ENCODE results near the gene FDXACB1.
"Not testable (repeated sequence)": the region's sequence is repeated elsewhere in the genome, so short reads cannot be mapped to it uniquely, and the experiment has no call there.

Gene FDXACB1

DNA sequence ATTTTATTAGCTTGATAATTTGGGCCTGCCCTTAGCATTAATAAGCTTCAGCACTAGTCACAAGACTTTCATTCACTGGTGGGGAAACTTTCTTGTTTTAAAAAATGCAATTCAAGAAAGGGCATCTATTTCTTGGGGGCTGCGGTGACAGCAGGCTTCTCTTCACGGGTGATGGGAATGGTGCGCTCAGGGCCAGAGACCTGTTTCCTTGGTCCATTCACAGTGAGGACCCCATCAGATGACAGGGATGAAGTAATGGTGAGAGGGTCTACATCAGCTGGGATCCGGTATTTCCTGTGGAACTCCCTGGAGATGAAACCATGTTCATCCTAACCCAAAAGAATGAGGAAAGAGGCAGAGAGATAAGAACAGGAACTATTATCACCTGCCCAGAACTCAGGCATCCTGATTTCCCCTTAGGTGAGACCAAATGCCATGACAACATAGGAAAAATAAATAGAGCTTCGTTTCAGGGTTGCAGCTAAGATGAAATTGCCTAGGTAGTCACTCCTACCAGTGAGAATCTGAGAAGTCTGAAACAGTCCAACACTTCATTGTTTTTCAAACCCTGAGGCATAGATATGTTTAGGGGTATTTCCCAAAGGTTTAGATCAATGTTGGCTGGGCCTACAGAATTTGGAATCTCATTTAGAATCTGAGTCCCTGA is 29.8 kb upstream of the FDXACB1 start:
- DNase-seq, result no peak

DNA sequence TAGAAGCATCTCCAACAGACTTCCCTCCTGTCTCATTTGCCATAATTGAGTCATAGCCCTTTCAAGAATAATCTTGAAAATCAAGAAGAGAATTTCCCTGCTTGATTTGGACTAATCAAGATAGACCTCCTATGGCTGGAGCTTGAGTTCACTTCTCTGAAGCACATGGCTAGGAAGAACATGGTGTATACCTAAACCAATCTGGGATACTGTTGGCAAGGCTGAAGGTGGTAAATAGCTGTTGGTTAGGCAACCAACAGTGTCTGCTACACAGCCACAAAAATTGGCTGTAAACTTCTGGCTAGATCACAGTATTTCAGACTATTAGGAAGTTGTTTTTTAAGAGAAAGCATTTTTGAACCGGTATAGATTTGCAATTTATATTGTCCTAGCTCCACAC is 27.7 kb upstream of the FDXACB1 start:
- DNase-seq, result no peak

DNA sequence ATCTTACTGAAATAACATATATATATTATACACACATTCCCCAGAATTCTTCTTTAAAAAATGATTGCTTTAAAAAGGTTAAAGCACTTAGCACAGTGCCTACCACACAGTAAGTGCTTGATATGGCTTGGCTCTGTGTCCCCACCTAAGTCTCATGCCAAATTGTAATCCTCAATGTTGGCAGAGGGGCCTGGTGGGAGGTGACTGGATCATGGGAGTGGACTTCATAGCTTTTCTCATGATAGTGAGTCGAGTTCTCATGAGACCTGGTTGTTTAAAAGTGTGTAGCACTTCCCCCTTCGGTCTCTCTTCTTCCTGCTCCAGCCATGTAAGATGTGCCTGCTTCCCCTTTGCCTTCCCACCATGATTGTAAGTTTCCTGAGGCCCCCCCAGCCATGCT is 26.4 kb upstream of the FDXACB1 start:
- DNase-seq, result no peak

DNA sequence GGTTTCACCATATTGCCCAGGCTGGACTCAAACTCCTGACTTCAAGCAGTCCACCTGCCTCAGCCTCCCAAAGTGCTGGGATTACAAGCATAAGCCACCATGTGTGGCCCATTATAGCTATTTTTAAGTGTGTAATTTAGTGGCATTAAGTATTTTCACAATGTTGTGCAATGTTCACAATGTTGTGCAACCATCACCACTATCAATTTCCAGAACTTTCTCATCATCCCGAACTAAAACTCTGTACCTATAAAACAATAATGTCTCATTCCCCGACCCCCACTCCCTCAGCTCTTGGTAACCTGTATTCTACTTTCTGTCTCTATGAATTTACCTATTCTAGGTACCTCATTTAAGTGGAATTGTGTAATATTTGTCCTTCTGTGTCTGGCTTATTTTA is 7.9 kb upstream of the FDXACB1 start:
- DNase-seq, result no peak

- no peak for DNase-seq
Observed at GRCh38 chr11:111886032-111886431, 7.1 kb upstream of the FDXACB1 start.

DNA sequence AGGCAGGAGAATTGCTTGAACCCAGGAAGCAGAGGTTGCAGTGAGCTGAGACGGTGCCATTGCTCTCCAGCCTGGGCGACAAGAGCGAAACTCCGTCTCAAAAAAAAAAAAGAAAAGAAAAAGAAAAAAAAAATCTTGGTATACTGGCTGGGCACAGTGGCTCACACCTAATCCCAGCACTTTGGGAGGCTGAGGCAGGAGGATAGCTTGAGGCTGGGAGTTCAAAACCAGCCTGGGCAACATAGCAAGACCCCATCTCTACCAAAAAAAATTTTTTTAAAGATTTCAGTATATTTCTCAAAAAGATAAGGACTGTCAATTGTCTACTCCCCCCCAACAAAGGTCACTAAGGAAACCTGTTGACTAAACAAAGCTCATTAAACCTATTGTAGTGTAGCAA is 6.1 kb upstream of the FDXACB1 start:
- DNase-seq, result not testable (repeated sequence)

DNA sequence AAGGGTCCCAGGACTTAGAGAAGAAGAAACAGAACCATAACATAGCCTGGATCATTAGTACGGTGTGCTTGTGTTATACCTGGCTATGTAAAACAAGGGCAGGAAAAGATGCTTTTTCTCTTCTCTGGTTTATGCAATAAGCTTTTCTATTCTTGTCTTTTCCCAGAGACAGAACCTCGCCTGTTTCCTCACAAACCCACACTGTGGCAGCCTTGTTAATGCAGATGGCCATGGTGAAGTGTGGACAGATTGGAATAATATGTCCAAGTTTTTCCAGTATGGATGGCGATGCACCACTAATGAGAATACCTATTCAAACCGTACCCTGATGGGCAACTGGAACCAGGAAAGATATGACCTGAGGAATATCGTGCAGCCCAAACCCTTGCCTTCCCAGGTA is 3.2 kb upstream of the FDXACB1 start:
- DNase-seq, result no peak

DNA sequence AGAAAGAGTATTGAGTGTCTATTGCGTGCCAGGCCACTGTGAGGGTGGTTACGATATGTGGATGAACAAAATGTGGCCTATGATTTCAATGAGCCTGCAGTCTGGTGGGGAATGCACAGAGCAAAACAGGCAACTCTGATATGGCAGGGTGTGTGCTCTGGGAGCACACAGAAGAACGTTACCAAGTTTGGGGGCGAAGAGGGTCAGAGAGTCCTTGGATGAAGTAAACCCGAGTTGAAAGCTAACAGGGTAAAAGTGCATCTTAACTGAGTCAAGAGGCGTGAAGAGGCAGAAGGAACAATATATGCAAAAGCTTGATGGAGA is 634 bp upstream of the FDXACB1 start:
- no peak for DNase-seq

DNA sequence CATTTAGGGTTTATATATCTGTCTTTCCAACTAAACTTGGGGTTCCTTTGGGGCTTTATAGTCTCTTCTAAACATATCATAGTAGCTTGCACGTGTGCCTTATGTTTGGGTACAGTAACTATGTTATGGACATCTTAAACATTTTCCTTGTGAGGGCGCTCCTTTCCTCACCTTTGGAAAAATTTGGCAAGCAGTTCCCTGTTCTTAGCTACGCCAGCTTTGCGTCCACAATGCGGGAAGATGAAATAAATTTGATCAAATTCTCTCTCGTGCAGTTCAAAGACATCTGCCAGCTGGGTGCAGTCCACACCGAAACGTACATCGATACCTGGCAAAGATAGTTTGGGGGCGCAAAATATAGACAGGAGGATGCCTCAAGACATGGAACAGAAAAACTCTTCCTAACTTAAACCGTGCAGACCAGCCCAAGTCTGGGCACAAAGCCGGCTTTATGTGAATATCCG is 548 bp downstream of the FDXACB1 start:
- peak in 1 of 2 experiments; percentile 17 for DNase-seq

- DNase-seq, result no peak
Observed at GRCh38 chr11:111871693-111872161, 7.2 kb downstream of the FDXACB1 start.

GRCh38 chr11:111870886-111871692 is 7.9 kb downstream of the FDXACB1 start, which contains the start of gene ALG9:
Gene ALG9 (minus strand): TSS chr11:111871581. CDS start chr11:111871482, 99 bp downstream.
- peak; percentile 52 to 57 for DNase-seq

- DNase-seq, result peak in 1 of 2 experiments; percentile 37
Observed at GRCh38 chr11:111870522-111870885, 8.5 kb downstream of the FDXACB1 start.

DNA sequence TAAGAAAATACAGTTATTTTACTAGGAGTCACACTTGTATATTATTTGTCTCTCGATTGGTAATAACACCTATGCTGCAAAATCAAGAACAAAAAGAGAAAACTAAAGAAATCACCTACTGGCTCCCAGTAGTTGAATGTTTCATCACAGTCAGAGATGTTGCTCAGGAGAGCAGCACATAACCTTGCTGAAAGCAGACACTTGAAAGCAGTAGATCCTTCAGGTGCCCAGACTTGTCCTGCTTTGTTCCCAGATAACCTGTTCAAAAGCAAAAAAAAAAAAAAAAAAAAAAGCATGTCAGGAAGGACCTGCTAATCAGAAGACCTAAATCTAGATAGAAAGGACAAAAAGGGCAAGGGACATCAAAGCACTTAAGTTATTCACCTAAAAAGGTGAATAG is 8.9 kb downstream of the FDXACB1 start:
- DNase-seq, result peak in 1 of 2 experiments; percentile 4

- DNase-seq, result no peak
Observed at GRCh38 chr11:111860257-111860656, 18.7 kb downstream of the FDXACB1 start.

GRCh38 chr11:111855506-111855905 is 23.5 kb downstream of the FDXACB1 start:
- DNase-seq, result no peak

- no peak for DNase-seq
Observed at GRCh38 chr11:111852103-111852502, 26.9 kb downstream of the FDXACB1 start.

GRCh38 chr11:111851636-111852035 is 27.3 kb downstream of the FDXACB1 start:
- peak in 1 of 2 experiments; percentile 22 for DNase-seq

GRCh38 chr11:111851067-111851466 is 27.9 kb downstream of the FDXACB1 start:
- DNase-seq, result no peak

DNA sequence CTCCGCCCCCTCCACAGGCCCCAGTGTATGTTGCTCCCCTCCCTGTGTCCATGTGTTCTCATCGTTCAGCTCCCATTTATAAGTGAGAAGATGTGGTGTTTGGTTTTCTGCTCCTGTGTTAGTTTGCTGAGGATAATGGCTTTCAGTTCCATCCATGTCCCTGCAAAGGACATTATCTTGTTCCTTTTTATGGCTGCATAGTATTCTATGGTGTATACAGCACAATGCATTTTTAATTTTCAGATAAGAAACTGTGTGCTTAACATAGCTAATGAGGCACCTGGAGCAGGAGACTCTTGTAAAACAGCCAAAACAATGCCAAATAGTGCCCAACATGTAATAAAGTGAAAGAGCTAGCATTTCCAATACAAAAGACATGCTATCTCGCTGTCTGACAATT is 29.3 kb downstream of the FDXACB1 start:
- DNase-seq, result no peak

GRCh38 chr11:111846636-111847035 is 32.3 kb downstream of the FDXACB1 start:
- no peak for DNase-seq

- DNase-seq, result no peak
Observed at GRCh38 chr11:111846063-111846462, 32.9 kb downstream of the FDXACB1 start.

- peak; percentile 38 to 53 for DNase-seq
Observed at GRCh38 chr11:111845276-111846028, 33.5 kb downstream of the FDXACB1 start.

- no peak for DNase-seq
Observed at GRCh38 chr11:111843661-111844060, 35.3 kb downstream of the FDXACB1 start.
